ENCODE results near the gene COPRS. TPM values are rescaled to one million over a fixed set of nuclear protein-coding genes. Genes with fewer than 3 reads are reported as not detected.

Gene COPRS
- total and polyA plus RNA-seq, 2 donors (not counting 1 experiment from before 2014, with no cell fraction given) = 12.6 to 17.1 TPM

DNA sequence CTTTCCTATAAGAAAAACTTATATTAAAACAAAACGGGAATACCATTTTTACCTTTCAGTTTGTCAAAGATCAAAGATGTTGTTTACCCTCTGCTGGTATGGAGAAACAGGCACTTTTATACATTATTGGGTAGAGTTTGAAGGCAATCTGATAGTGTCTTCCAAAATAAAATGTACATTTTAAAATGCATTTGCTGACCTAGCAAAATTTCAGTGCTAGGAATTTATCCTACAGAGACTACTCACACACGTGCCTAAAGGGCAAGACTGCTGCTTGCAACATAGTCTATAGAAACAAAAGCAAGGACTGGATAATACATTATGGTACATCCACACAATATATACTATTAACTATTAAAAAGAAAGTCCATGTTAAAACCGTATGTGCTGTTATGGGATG is 36.0 kb downstream of the COPRS start:
- ChIA-PET POLR2A (no interaction called here), CTCF (no interaction called here)
- Mint-ChIP-seq H3K27me3 (peaks cover 9% of the 10 kb centered on the region), H3K4me1 (no peaks in the 10 kb centered on the region), H3K27ac (no peak overlapping the region), H3K9me3 (ENCODE audit: insufficient read depth) (peaks cover 3% of the 10 kb centered on the region), H3K4me3 (no peak overlapping the region)
- H4K20me1 ChIP-seq (ENCODE audit: control insufficient read depth, insufficient read depth, low read length, poor library complexity, severe bottlenecking) = no peaks in the 10 kb centered on the region
- H3K9me3 ChIP-seq (ENCODE audit: control extremely low read depth in 1 of 3, control insufficient read depth in 2 of 3, insufficient read depth in 1 of 3, low read length in 2 of 3) = peaks cover 0 to 3% (median 0%) of the 10 kb centered on the region in 3 donors
- no peak overlapping the region for H3K4me3 ChIP-seq (ENCODE audit: control extremely low read depth in 1 of 5, extremely low read depth in 1 of 5, insufficient read depth in 1 of 5, low read depth in 2 of 5, low read length in 4 of 5)
- no peaks in the 10 kb centered on the region for H3K36me3 ChIP-seq (replicated peaks in 1 of 2; ENCODE audit: control extremely low read depth in 1 of 2, control insufficient read depth in 1 of 2, extremely low read depth in 1 of 2, insufficient read depth in 2 of 2, low read length in 1 of 2)
- peaks cover 0 to 3% (median 0%) of the 10 kb centered on the region in 4 experiments for H3K27me3 ChIP-seq (replicated peaks in 1 of 4; ENCODE audit: control extremely low read depth in 1 of 4, control insufficient read depth in 3 of 4, insufficient read depth in 4 of 4, low read length in 3 of 4)
- no peak overlapping the region for H2AFZ ChIP-seq (ENCODE audit: insufficient read depth, low read depth, low read length, poor library complexity, severe bottlenecking)
- no peak overlapping the region for H3K27ac ChIP-seq (ENCODE audit: low read length in 2 of 2)
- intact Hi-C loops (cut with micrococcal nuclease) = no loop called here
- ATAC-seq (ENCODE audit: low read depth) (no peak), DNase-seq (no peak)
- no peaks in the 10 kb centered on the region for H3K79me2 ChIP-seq (ENCODE audit: control insufficient read depth, insufficient read depth, low read length)
- no peak overlapping the region for H3K4me2 ChIP-seq (replicated peaks; ENCODE audit: low read depth, low read length, poor library complexity, severe bottlenecking)
- TF ChIP-seq EZH2 (IDR thresholded peaks at IDR 0.05; ENCODE audit: borderline replicate concordance, insufficient read depth, low read depth, low read length, poor library complexity, severe bottlenecking) = no peak
- TF ChIP-seq, protein P1, sequence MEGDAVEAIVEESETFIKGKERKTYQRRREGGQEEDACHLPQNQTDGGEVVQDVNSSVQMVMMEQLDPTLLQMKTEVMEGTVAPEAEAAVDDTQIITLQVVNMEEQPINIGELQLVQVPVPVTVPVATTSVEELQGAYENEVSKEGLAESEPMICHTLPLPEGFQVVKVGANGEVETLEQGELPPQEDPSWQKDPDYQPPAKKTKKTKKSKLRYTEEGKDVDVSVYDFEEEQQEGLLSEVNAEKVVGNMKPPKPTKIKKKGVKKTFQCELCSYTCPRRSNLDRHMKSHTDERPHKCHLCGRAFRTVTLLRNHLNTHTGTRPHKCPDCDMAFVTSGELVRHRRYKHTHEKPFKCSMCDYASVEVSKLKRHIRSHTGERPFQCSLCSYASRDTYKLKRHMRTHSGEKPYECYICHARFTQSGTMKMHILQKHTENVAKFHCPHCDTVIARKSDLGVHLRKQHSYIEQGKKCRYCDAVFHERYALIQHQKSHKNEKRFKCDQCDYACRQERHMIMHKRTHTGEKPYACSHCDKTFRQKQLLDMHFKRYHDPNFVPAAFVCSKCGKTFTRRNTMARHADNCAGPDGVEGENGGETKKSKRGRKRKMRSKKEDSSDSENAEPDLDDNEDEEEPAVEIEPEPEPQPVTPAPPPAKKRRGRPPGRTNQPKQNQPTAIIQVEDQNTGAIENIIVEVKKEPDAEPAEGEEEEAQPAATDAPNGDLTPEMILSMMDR (IDR thresholded peaks at IDR 0.05) = no peak
- H3K9ac ChIP-seq (ENCODE audit: low read length) = no peak overlapping the region
- WGBS (ENCODE audit: insufficient coverage) = no CpG with 5 or more reads among the region's 3 CpGs
- H3K4me1 ChIP-seq (ENCODE audit: control insufficient read depth in 2 of 2, insufficient read depth in 2 of 2, low read length in 2 of 2) = no peaks in the 10 kb centered on the region

DNA sequence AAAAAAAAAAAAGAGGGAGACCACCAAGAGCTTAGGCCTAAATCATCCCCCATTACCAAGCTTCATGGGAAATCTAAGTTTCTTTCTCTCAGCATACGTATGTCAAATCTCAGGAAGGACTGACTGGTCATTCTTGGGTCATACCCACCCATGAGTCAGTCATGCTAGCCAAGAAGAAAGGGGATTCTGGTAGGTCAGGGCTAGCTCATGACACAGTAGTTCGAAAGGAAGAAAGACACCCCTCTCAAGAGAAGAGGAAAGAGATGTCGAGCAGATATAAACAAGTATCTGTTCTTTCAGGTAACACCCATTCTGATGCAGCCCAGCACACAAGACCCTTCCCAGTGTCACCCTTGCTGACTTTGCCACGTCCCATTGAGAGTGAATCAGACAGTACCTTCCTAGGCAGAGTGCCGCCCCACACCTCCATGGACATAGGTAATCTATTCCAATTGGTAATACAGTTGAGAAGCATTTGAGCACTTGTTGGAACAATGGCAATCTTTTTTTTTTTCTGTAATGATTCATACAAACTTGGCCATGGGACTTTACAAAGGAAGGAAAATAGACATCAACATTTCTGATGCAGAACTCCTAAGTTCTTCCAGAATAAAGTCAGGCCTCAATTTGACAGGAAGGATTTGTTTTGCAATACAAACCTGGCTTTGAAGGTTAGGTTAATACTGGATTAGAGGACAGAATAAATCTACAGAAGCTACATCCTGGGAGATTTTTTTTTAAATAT is 38.2 kb downstream of the COPRS start:
- peaks cover 0 to 3% (median 0%) of the 10 kb centered on the region in 3 donors for H3K9me3 ChIP-seq (ENCODE audit: control extremely low read depth in 1 of 3, control insufficient read depth in 2 of 3, insufficient read depth in 1 of 3, low read length in 2 of 3)
- no peak for DNase-seq
- H3K4me2 ChIP-seq (replicated peaks; ENCODE audit: low read depth, low read length, poor library complexity, severe bottlenecking) = no peak overlapping the region
- no peaks in the 10 kb centered on the region for H3K4me1 ChIP-seq (ENCODE audit: control insufficient read depth in 2 of 2, insufficient read depth in 2 of 2, low read length in 2 of 2)
- no peak overlapping the region for H3K4me3 Mint-ChIP-seq
- no peaks in the 10 kb centered on the region for H4K20me1 ChIP-seq (ENCODE audit: control insufficient read depth, insufficient read depth, low read length, poor library complexity, severe bottlenecking)
- H3K27me3 Mint-ChIP-seq = peaks cover 5% of the 10 kb centered on the region
- H3K4me1 Mint-ChIP-seq = no peaks in the 10 kb centered on the region
- intact Hi-C loops (cut with micrococcal nuclease) = no loop called here
- H3K9ac ChIP-seq (ENCODE audit: low read length) = no peak overlapping the region
- no peak overlapping the region for H3K27ac ChIP-seq (ENCODE audit: low read length in 2 of 2)
- no peaks in the 10 kb centered on the region for H3K79me2 ChIP-seq (ENCODE audit: control insufficient read depth, insufficient read depth, low read length)
- H3K27ac Mint-ChIP-seq = no peak overlapping the region
- WGBS (ENCODE audit: insufficient coverage) = 100% methylated on average over 1 of the region's 5 CpGs
- H3K4me3 ChIP-seq (ENCODE audit: control extremely low read depth in 1 of 5, extremely low read depth in 1 of 5, insufficient read depth in 1 of 5, low read depth in 2 of 5, low read length in 4 of 5) = no peak overlapping the region
- H3K27me3 ChIP-seq (replicated peaks in 1 of 4; ENCODE audit: control extremely low read depth in 1 of 4, control insufficient read depth in 3 of 4, insufficient read depth in 4 of 4, low read length in 3 of 4) = peaks cover 0 to 3% (median 0%) of the 10 kb centered on the region in 4 experiments
- CTCF ChIA-PET = no interaction called here
- POLR2A ChIA-PET = no interaction called here
- no peak for ATAC-seq (ENCODE audit: low read depth)
- peaks cover 3% of the 10 kb centered on the region for H3K9me3 Mint-ChIP-seq (ENCODE audit: insufficient read depth)
- no peak overlapping the region for H2AFZ ChIP-seq (ENCODE audit: insufficient read depth, low read depth, low read length, poor library complexity, severe bottlenecking)
- TF ChIP-seq, protein P1 (IDR thresholded peaks at IDR 0.05) = no peak
- no peak for TF ChIP-seq EZH2 (IDR thresholded peaks at IDR 0.05; ENCODE audit: borderline replicate concordance, insufficient read depth, low read depth, low read length, poor library complexity, severe bottlenecking)
- H3K36me3 ChIP-seq (replicated peaks in 1 of 2; ENCODE audit: control extremely low read depth in 1 of 2, control insufficient read depth in 1 of 2, extremely low read depth in 1 of 2, insufficient read depth in 2 of 2, low read length in 1 of 2) = no peaks in the 10 kb centered on the region
